Keratinocyte (primary cell): ENCODE data around the gene ELAVL2.

Experiments used
- CTCF ChIP-seq, 3 experiments: IDR thresholded peaks in 1 of 3; conservative IDR thresholded peaks in 1 of 3; optimal IDR thresholded peaks in 1 of 3; 2 replicates in 2 of 3; 3 replicates in 1 of 3; pipeline versions ENCODE3 to v1.5.1; 2011; ENCODE audit warnings: low read length in 3 of 3, mild to moderate bottlenecking in 3 of 3, moderate library complexity in 2 of 3, control low read depth in 1 of 3, inconsistent platforms in 1 of 3; ENCODE audit not compliant: insufficient read depth in 2 of 3; ENCODE audit errors: extremely low read depth in 1 of 3
- EZH2 ChIP-seq: IDR thresholded peaks from one replicate; pipeline ENCODE4 v1.6.1; 2012; ENCODE audit warnings: inconsistent platforms, mild to moderate bottlenecking, low read length, moderate library complexity

- no peak for TF ChIP-seq CTCF (optimal IDR thresholded peaks at IDR 0.05 in 1 of 3, IDR thresholded peaks at IDR 0.05 in 1 of 3, conservative IDR thresholded peaks at IDR 0.05 in 1 of 3; ENCODE audit: extremely low read depth in 1 of 3, insufficient read depth in 2 of 3, low read length in 3 of 3)
- TF ChIP-seq EZH2, result no peak
Observed at GRCh38 chr9:23693374-23693773, 132.7 kb downstream of the ELAVL2 start.
